SK-N-SH (cell line): ENCODE results near the gene RBM38. TPM values are rescaled to one million over a fixed set of nuclear protein-coding genes. Genes with fewer than 3 reads are reported as not detected.

Source experiments
- CTCF ChIA-PET: fragments of 300-600, 350-600 bp; formaldehyde crosslinking; extraction: SDS; loops from one replicate; lab custom pipeline; 2021; lab: Yijun Ruan, JAX
- POLR2A ChIA-PET: fragments of 350-600 bp; sonication (Branson Sonifier 250); formaldehyde crosslinking; extraction: SDS; loops from one replicate; lab custom pipeline; 2020; ENCODE audit warnings: antibody characterized with exemption, inconsistent platforms; lab: Yijun Ruan, JAX
- DNase-seq: peaks from one replicate; pipeline ENCODE4 v3.0.0; 2012
- H2AFZ ChIP-seq: fragments of 200-600 bp; sonication (generic); 2 replicates; pipeline ENCODE4 v1.8.1; 2016; ENCODE audit warnings: antibody characterized with exemption, mild to moderate bottlenecking, low read depth
- H3F3A ChIP-seq: fragments of 200-600 bp; sonication (generic); replicated peaks from 2 replicates; pipeline ENCODE3; 2016; ENCODE audit warnings: antibody characterized with exemption, mild to moderate bottlenecking; ENCODE audit not compliant: insufficient read depth
- H3K27ac ChIP-seq, 2 experiments: fragments of 200-500 bp in 1 of 2; fragments of 200-600 bp in 1 of 2; sonication (Bioruptor generic) in 1 of 2; sonication (generic), shearing (Covaris generic) in 1 of 2; 2 replicates each; pipeline versions ENCODE4 v1.5.1 to v1.6.1; 2014 to 2016; ENCODE audit warnings: low read depth in 2 of 2, inconsistent platforms in 1 of 2, low read length in 1 of 2, mild to moderate bottlenecking in 1 of 2, mixed read lengths in 1 of 2
- H3K27me3 ChIP-seq: fragments of 200-600 bp; sonication (generic), shearing (Covaris generic); 2 replicates; pipeline ENCODE4 v1.6.1; 2016; ENCODE audit warnings: mixed run types; ENCODE audit not compliant: insufficient read depth
- H3K36me3 ChIP-seq, 2 experiments: fragments of 200-500 bp in 1 of 2; fragments of 200-600 bp in 1 of 2; sonication (Bioruptor generic) in 1 of 2; sonication (generic) in 1 of 2; replicated peaks in 1 of 2; 2 replicates each; pipeline versions ENCODE3 to v1.5.1; 2014 to 2016; ENCODE audit warnings: low read length in 1 of 2, mild to moderate bottlenecking in 1 of 2; ENCODE audit not compliant: insufficient read depth in 2 of 2, control insufficient read depth in 1 of 2
- H3K4me1 ChIP-seq, 2 experiments: fragments of 200-500 bp in 1 of 2; fragments of 200-600 bp in 1 of 2; sonication (Bioruptor generic) in 1 of 2; sonication (generic), shearing (Covaris generic) in 1 of 2; 2 replicates each; pipeline versions ENCODE4 v1.5.1 to v1.6.1; 2014 to 2016; ENCODE audit warnings: low read depth in 1 of 2, low read length in 1 of 2, mixed run types in 1 of 2; ENCODE audit not compliant: insufficient read depth in 2 of 2, control insufficient read depth in 1 of 2
- H3K4me2 ChIP-seq: fragments of 200-600 bp; sonication (generic), shearing (Covaris generic); 2 replicates; pipeline ENCODE4 v1.6.1; 2017; ENCODE audit warnings: mixed run types
- H3K4me3 ChIP-seq, 2 experiments: fragments of 200-500 bp in 1 of 2; fragments of 200-600 bp in 1 of 2; sonication (Bioruptor generic) in 1 of 2; sonication (generic), shearing (Covaris generic) in 1 of 2; 2 replicates each; pipeline versions ENCODE4 v1.5.1 to v1.8.1; 2014 to 2016; ENCODE audit warnings: low read depth in 2 of 2, inconsistent platforms in 1 of 2, low read length in 1 of 2, mild to moderate bottlenecking in 1 of 2, mixed read lengths in 1 of 2, moderate library complexity in 1 of 2
- H3K79me2 ChIP-seq: fragments of 200-600 bp; sonication (generic); 2 replicates; pipeline ENCODE4 v1.8.1; 2017; ENCODE audit warnings: mild to moderate bottlenecking; ENCODE audit not compliant: insufficient read depth
- H3K9ac ChIP-seq: fragments of 200-600 bp; sonication (generic); 2 replicates; pipeline ENCODE4 v1.6.1; 2017; ENCODE audit warnings: mixed run types
- H3K9me2 ChIP-seq: fragments of 200-600 bp; sonication (generic); 2 replicates; pipeline ENCODE4 v1.6.1; 2017; ENCODE audit warnings: mixed run types
- H3K9me3 ChIP-seq: fragments of 200-600 bp; sonication (generic); 2 replicates; pipeline ENCODE4 v1.6.1; 2017; ENCODE audit warnings: mixed run types, mild to moderate bottlenecking, moderate library complexity
- H4K20me1 ChIP-seq: fragments of 200-600 bp; sonication (generic); 2 replicates; pipeline ENCODE4 v1.6.1; 2017; ENCODE audit warnings: mild to moderate bottlenecking, mixed run types; ENCODE audit not compliant: insufficient read depth
- CTCF ChIP-seq: fragments of 200-600 bp; sonication (generic); IDR thresholded peaks from 2 replicates; pipeline ENCODE4 v1.6.1; 2017; ENCODE audit warnings: antibody characterized with exemption, mild to moderate bottlenecking, moderate library complexity
- ELF1 ChIP-seq: IDR thresholded peaks from 2 replicates; pipeline ENCODE4 v1.4.0; 2012
- EP300 ChIP-seq, 2 experiments: IDR thresholded peaks; 2 replicates each; pipeline versions ENCODE4 v1.4.0 to v1.6.1; 2012; ENCODE audit warnings: borderline replicate concordance in 1 of 2, low read depth in 1 of 2, low read length in 1 of 2
- EZH2phosphoT487 ChIP-seq: fragments of 200-600 bp; sonication (generic); IDR thresholded peaks from 2 replicates; pipeline ENCODE4 v1.6.1; 2017; ENCODE audit warnings: low read depth, mixed run types, mild to moderate bottlenecking, antibody characterized with exemption, moderate library complexity, borderline replicate concordance
- FOSL2 ChIP-seq: IDR thresholded peaks from 2 replicates; pipeline ENCODE4 v1.4.0; 2012; ENCODE audit warnings: low read depth, mild to moderate bottlenecking, moderate library complexity, borderline replicate concordance
- FOXJ3 ChIP-seq: sonication (generic); formaldehyde crosslinking; IDR thresholded peaks from 2 replicates; pipeline ENCODE4 v1.5.1; 2020; ENCODE audit warnings: mild to moderate bottlenecking, missing genetic modification reagents
- MAX ChIP-seq: IDR thresholded peaks from 2 replicates; pipeline ENCODE4 v1.4.0; 2012; ENCODE audit warnings: low read depth
- MEF2A ChIP-seq: IDR thresholded peaks from 2 replicates; pipeline ENCODE4 v1.4.0; 2012; ENCODE audit warnings: low read depth, borderline replicate concordance
- PBX3 ChIP-seq: IDR thresholded peaks from 2 replicates; pipeline ENCODE4; 2012
- POLR2AphosphoS5 ChIP-seq: IDR thresholded peaks from 2 replicates; pipeline ENCODE4 v1.6.1; 2012; ENCODE audit warnings: low read depth, low read length
- RCOR1 ChIP-seq: fragments of 150-350 bp; IDR thresholded peaks from 2 replicates; pipeline ENCODE4 v1.6.1; 2017; ENCODE audit warnings: antibody characterized with exemption, low read length
- RFX5 ChIP-seq: IDR thresholded peaks from 2 replicates; pipeline ENCODE4 v1.6.1; 2012; ENCODE audit warnings: mild to moderate bottlenecking, improper control_type of control experiment, low read length
- RXRA ChIP-seq: IDR thresholded peaks from 2 replicates; pipeline ENCODE4 v1.4.0; 2012; ENCODE audit warnings: low read depth, mild to moderate bottlenecking, borderline replicate concordance
- SIN3A ChIP-seq: IDR thresholded peaks from 2 replicates; pipeline ENCODE4 v1.6.1; 2012; ENCODE audit warnings: low read depth, mild to moderate bottlenecking, low read length, moderate library complexity, borderline replicate concordance
- SMC3 ChIP-seq: IDR thresholded peaks from 2 replicates; pipeline ENCODE4 v1.6.1; 2012; ENCODE audit warnings: low read depth, low read length, improper control_type of control experiment
- TAF1 ChIP-seq: IDR thresholded peaks from 2 replicates; pipeline ENCODE4 v1.6.1; 2012; ENCODE audit warnings: low read depth, mild to moderate bottlenecking, low read length, moderate library complexity, borderline replicate concordance
- TCF12 ChIP-seq: IDR thresholded peaks from 2 replicates; pipeline ENCODE4 v1.4.0; 2012
- TEAD4 ChIP-seq: IDR thresholded peaks from 2 replicates; pipeline ENCODE4 v1.4.0; 2012; ENCODE audit warnings: mild to moderate bottlenecking, borderline replicate concordance; ENCODE audit not compliant: insufficient read depth
- USF1 ChIP-seq: IDR thresholded peaks from 2 replicates; pipeline ENCODE4 v1.4.0; 2012; ENCODE audit warnings: low read depth, borderline replicate concordance
- USF2 ChIP-seq: fragments of 150-350 bp; IDR thresholded peaks from 2 replicates; pipeline ENCODE4 v1.6.1; 2017; ENCODE audit warnings: antibody characterized with exemption, low read length, low read depth, borderline replicate concordance
- WGBS: methylation state at CpG from one replicate; pipeline ENCODE4 v1.1.6; 2017; ENCODE audit warnings: low lambda C conversion rate; 5-methylcytosine and 5-hydroxymethylcytosine counted together
- polyA plus RNA-seq, 3 experiments: library from polyadenylated mRNA; depleted of rRNA; stranded (reverse); fragments of >200 nt; gene quantifications; 2 replicates each; pipeline ENCODE4 v1.2.3, GENCODE V29; 2012

The RBM38 gene
- polyA plus RNA-seq, 1 of the 3 experiments (the other 2 are of a cell fraction) = 11.5 TPM

GRCh38 chr20:57378646-57379262 is 12.4 kb upstream of the RBM38 start:
- Histone ChIP-seq H3F3A (no peaks in the 10 kb centered on the region), H3K9ac (no peak overlapping the region), H3K36me3 (peaks cover 9 to 62% of the 10 kb centered on the region in 2 experiments), H3K9me2 (no peaks in the 10 kb centered on the region), H2AFZ (no peak overlapping the region), H3K4me1 (no peaks in the 10 kb centered on the region), H3K27me3 (no peaks in the 10 kb centered on the region), H3K9me3 (no peaks in the 10 kb centered on the region), H4K20me1 (no peaks in the 10 kb centered on the region), H3K27ac (no peak overlapping the region), H3K4me3 (no peak overlapping the region), H3K4me2 (no peak overlapping the region), H3K79me2 (no peaks in the 10 kb centered on the region)
- CTCF ChIA-PET = interaction anchor here (0.8 to 7.0 kb wide), 7 partner anchors 91 to 215 kb away, joined by 3 to 68 read pairs (median 4); no protein-coding TSS in a partner anchor
- DNase-seq = no peak
- no peak for TF ChIP-seq RFX5
- TF ChIP-seq TEAD4 = no peak
- TF ChIP-seq USF1 = no peak
- no peak for TF ChIP-seq ELF1
- no peak for TF ChIP-seq EZH2phosphoT487
- no peak for TF ChIP-seq FOSL2
- TF ChIP-seq SMC3 = no peak
- no peak for TF ChIP-seq POLR2AphosphoS5
- TF ChIP-seq FOXJ3 (CRISPR knock-in tag) = no peak
- no peak for TF ChIP-seq MEF2A
- no peak for TF ChIP-seq MAX
- no peak for TF ChIP-seq EP300 (IDR thresholded peaks at IDR 0.05; ENCODE audit: borderline replicate concordance in 1 of 2, low read depth in 1 of 2, low read length in 1 of 2)
- no peak for TF ChIP-seq SIN3A
- TF ChIP-seq TCF12 = no peak
- TF ChIP-seq RCOR1 = no peak
- no peak for TF ChIP-seq USF2
- POLR2A ChIA-PET = no interaction called here
- 86% methylated on average over 4 of the region's 4 CpGs for WGBS

- Histone ChIP-seq H3K9me2 (no peaks in the 10 kb centered on the region), H3K9ac (no peak overlapping the region), H3K79me2 (no peaks in the 10 kb centered on the region), H2AFZ (no peak overlapping the region), H3K27me3 (no peaks in the 10 kb centered on the region), H3F3A (no peaks in the 10 kb centered on the region), H3K36me3 (peaks cover 9 to 60% of the 10 kb centered on the region in 2 experiments), H3K4me3 (no peak overlapping the region), H3K4me1 (no peaks in the 10 kb centered on the region), H4K20me1 (no peaks in the 10 kb centered on the region), H3K4me2 (no peak overlapping the region), H3K9me3 (no peaks in the 10 kb centered on the region), H3K27ac (no peak overlapping the region)
- 94% methylated on average over 5 of the region's 5 CpGs for WGBS
- ChIA-PET POLR2A (no interaction called here), CTCF (interaction anchor here (0.8 to 7.0 kb wide), 10 partner anchors 12 to 214 kb away, joined by 3 to 68 read pairs (median 5); no protein-coding TSS in a partner anchor)
- no peak for TF ChIP-seq PBX3
- TF ChIP-seq USF1 = no peak
- no peak for TF ChIP-seq TCF12
- TF ChIP-seq TAF1 = no peak
- no peak for TF ChIP-seq FOXJ3 (CRISPR knock-in tag)
- TF ChIP-seq RXRA = no peak
- no peak for TF ChIP-seq CTCF
- no peak for DNase-seq
Measured at GRCh38 chr20:57379263-57379647, 11.9 kb upstream of the RBM38 start.
